ENCODE results near the gene DNER.

DNA sequence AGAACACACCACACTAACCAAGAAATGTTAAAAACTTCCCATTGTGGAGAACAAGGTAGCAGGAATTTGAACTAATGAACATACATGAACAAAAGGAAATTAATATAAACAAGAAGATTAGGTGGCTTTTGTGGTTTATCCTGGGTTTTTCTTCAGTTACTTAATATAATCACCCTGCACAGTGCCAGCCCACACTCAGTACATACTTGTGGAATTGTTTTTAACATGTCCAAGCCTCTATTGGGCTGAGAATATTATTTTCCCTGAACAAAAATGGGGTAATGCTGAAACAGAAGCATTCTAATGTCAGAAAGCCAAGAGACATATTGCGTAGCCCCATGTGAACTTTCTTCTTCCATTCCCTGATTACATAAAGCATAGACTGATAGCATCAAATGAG is 202.8 kb downstream of the DNER start:
- no peak for TF ChIP-seq EZH2 (IDR thresholded peaks at IDR 0.05; ENCODE audit: insufficient read depth, poor library complexity, severe bottlenecking)
- TF ChIP-seq EZH2phosphoT487 (IDR thresholded peaks at IDR 0.05; ENCODE audit: insufficient read depth, low read depth), result no peak

Measured in GM23248 (cell line).